ENCODE results near the gene DCDC2B.

Gene DCDC2B

GRCh38 chr1:32195531-32195930 is 13.4 kb upstream of the DCDC2B start:
- intact Hi-C loops (cut with DNase I), result no loop called here
- peak in 1 of 10 donors; percentile 62 for DNase-seq

DNA sequence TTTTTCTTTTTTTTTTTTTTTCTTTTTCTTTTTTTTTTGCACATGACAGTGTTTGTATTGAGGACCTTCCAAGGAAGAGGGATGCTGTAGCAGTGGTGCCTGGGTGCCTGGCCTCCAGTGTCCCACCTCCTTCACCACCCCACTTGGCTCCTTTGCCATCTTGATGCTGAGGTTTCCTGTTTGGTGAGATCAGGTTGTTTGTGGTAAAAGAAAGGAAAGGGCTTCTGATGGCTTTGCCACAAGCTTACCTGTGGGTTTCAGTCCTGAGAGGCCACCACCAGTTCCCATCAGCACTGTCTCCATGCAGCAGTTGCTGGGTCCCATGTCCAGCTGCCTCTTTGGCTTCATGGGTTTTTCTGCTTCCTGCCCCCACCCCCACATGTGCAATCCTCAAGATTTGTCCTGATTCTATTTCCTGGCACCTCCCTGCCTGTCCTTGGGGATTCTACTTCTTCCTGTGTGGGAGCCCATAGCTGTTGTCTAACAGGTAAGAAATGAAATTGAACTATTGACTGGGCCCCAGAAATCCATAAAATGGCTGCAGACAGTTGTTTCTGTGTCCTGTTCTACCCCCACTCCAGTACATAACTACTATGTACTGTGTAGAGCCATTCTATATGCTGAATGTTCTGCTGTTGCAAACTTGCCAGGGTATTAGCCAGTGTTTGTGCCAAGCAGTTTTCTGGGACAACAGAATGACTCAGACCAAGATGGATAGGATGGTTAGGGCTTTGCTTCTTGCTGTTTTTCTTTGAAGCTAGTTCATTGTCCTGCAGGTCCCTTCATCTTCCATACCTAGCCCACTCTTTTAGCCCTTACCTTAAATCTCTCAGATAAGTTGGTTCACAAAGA is 12.7 kb upstream of the DCDC2B start:
- intact Hi-C loops (cut with DNase I), result no loop called here
- DNase-seq, result peak in 1 of 10 donors; percentile 51

DNA sequence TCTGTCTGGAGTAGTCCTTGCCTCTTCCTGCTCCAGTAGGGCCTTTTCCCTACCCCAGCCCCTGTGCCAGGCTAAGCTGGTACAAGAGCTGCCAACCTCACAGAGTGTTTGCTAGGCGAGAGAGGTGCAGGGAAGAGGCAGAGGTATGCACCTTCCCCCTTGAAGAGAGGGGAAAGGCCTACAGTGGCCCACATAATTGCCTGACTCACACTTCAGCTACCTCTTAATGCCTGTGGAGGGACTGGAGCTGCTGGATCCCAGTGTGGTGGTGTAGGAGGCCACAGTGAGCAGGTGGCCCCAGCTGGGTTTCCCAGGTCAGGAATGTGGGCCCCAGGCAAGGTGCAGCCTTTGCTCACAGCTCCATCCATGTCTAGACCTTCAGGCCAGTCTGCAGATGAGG is 11.8 kb upstream of the DCDC2B start:
- intact Hi-C loops (cut with DNase I), result no loop called here
- peak in 1 of 10 donors; percentile 20 for DNase-seq

DNA sequence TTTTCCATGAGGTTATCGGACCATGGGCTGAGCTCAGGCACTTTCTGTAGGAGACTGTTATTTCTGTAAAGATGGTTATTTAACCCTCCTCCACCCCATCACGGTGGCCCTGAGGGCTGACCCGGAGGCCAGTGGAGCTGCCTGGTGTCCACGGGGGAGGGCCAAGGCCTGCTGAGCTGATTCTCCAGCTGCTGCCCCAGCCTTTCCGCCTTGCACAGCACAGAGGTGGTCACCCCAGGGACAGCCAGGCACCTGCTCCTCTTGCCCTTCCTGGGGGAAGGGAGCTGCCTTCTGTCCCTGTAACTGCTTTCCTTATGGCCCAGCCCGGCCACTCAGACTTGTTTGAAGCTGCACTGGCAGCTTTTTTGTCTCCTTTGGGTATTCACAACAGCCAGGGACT is 11.1 kb upstream of the DCDC2B start:
- intact Hi-C loops (cut with DNase I), result no loop called here
- DNase-seq, result peak in 1 of 10 donors; percentile 65

- peak in 1 of 10 donors; percentile 21 for DNase-seq
- intact Hi-C loops (cut with DNase I), result no loop called here
These were observed 10.4 kb upstream of the DCDC2B start for GRCh38 chr1:32198237-32199042.

- no peak for DNase-seq
- intact Hi-C loops (cut with DNase I), result no loop called here
These were observed 9.7 kb upstream of the DCDC2B start for GRCh38 chr1:32199043-32199716.

DNA sequence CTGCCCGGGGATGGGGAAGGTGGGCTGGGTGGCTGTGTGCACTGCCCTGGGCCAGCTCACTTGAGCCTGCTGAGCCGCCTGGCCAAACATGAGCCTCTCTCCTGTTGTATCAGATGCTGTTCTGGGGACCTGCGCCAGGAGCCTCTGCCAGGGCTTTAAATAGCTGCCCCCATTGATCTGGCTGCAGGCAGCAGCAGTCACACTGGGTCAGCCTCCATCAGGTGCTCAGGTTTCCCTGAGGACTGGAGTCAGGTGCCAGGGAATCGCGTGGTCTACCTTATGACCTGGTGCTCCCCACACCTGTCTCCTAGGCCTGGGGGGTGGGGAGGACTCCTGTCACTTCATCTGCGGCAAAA is 9.2 kb upstream of the DCDC2B start:
- peak in 8 of 10 donors; percentile 16 to 88 (median 43) for DNase-seq

GRCh38 chr1:32200226-32201010 is 8.5 kb upstream of the DCDC2B start, which contains the start of gene CCDC28B:
CCDC28B (plus strand) TSS chr1:32200595; CDS start chr1:32201936, 1,341 bp downstream.
- intact Hi-C loops (cut with DNase I), result no loop called here
- peak; percentile 48 to 94 (median 60) for DNase-seq

More for the DNA sequence above, 9.2 kb upstream of the DCDC2B start:
- intact Hi-C loops (cut with DNase I), result no loop called here

DNA sequence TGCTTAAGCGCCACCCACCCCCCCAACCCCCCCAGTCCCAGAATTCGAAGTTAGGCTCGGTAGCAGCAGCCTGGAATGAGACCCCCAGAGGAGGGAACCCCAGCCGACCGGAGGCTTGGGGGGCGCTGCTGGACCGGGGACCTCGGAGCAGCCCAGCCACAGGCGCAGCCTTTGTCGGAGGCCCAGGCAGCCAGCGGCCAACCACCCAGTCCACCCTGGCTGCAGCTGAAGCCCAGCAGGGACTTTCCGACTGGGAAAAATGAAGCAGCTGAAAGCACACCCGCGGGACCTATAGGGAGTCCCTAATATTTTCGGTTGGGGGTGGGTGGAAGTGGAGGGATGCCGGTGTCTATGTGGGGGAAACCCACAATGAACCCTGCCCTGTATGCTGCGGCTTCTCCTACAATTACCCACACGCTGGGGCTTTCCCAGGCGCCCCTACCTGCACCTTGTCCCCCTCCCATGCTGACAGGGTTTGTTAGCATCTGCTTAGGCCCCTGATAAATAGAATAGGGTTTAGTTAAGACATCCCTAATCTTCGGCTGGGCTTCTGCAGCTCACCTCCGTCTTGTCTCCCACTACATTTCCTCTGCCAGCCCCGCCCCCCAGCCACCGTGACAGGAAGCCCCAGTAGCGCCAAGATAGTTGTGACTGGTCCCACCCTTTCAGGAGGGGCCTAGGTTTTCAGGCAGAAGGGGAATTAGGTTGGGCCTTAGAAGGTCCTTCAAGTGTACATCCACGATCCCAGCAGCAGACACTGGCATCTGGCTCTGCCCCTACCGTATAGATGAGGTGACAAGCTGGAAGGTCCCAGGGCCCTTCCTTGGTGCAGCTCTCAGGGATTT is 7.7 kb upstream of the DCDC2B start:
- peak in 9 of 10 donors; percentile 43 to 94 (median 63) for DNase-seq
- intact Hi-C loops (cut with DNase I), result no loop called here

GRCh38 chr1:32204943-32205361 is 3.9 kb upstream of the DCDC2B start:
- no peak for DNase-seq
- intact Hi-C loops (cut with DNase I), result no loop called here

- intact Hi-C loops (cut with DNase I), result no loop called here
- DNase-seq, result peak; percentile 78 to 98 (median 86)
These were observed 3.2 kb upstream of the DCDC2B start, which contains the start of gene IQCC for GRCh38 chr1:32205401-32206370. IQCC (plus strand) TSS chr1:32205671; CDS start chr1:32205682, 11 bp downstream.

GRCh38 chr1:32208469-32208868 is 420 bp upstream of the DCDC2B start:
- intact Hi-C loops (cut with DNase I), result no loop called here

DNA sequence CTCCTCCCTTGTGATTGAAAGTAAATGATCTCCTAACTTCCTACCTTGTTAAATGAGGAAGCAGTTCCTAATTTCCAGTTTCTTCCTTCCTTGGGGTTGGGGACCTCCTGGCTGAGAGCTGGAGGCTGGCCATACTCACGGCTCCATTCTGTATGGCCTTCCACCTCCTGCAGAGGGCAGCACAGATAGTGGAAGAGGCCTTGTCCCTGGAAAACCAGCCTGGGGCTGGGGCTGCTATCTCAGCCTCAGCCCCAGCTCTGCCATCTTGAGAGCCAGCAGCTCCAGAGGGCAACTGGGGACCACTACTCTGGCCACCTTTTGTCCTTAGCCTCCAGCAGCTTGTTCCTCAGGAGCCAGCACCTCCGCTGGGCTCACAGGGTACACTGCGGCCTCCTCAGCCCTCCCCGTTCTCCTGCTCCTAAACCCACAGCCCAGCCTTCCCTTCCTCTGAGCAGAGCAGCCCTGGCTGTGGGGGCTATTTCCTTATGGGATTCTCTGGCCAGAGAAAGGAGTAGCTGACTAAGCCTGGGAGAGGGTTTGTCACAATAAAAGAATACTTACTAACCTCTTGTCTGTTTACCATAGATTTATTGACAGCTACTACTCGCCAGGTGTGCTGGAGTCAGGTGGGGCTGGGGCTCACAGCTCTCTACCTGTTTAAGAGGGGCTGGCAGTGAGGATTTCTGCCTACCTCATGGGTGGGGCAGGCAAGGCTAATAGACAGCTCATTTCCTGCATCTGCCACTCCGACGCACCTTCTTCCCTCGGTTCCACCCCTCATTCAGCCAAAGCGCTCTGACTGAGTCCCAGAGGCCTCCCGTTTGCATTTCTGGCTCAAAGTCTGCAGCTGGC is 7.0 kb downstream of the DCDC2B start:
- DNase-seq, result peak in 9 of 10 donors; percentile 45 to 94 (median 65)
- intact Hi-C loops (cut with DNase I), result loop anchor here (10.0 kb wide), 2 partner anchors 119 to 179 kb away; partner anchors contain the start of genes BSDC1 and MARCKSL1

More at GRCh38 chr1:32208469-32208868, 420 bp upstream of the DCDC2B start:
- no peak for DNase-seq

GRCh38 chr1:32216566-32216965 is 7.7 kb downstream of the DCDC2B start:
- intact Hi-C loops (cut with DNase I), result loop anchor here (10.0 kb wide), 2 partner anchors 118 to 178 kb away; partner anchors contain the start of genes BSDC1 and MARCKSL1
- DNase-seq, result no peak

- intact Hi-C loops (cut with DNase I), result loop anchor here (10.0 kb wide), 2 partner anchors 116 to 176 kb away; partner anchors contain the start of genes BSDC1 and MARCKSL1
- no peak for DNase-seq
These were observed 10.1 kb downstream of the DCDC2B start for GRCh38 chr1:32219022-32219421.
